Measurements from ENCODE around the gene PPP3R1. TPM values are rescaled to one million over a fixed set of nuclear protein-coding genes. Genes with fewer than 3 reads are reported as not detected.

Gene PPP3R1
- total and polyA plus RNA-seq, 9 of the 15 experiments (the other 6 are each of a cell fraction or from before 2014, with no cell fraction given) = 3.7 to 70.0 (median 24.8) TPM

DNA sequence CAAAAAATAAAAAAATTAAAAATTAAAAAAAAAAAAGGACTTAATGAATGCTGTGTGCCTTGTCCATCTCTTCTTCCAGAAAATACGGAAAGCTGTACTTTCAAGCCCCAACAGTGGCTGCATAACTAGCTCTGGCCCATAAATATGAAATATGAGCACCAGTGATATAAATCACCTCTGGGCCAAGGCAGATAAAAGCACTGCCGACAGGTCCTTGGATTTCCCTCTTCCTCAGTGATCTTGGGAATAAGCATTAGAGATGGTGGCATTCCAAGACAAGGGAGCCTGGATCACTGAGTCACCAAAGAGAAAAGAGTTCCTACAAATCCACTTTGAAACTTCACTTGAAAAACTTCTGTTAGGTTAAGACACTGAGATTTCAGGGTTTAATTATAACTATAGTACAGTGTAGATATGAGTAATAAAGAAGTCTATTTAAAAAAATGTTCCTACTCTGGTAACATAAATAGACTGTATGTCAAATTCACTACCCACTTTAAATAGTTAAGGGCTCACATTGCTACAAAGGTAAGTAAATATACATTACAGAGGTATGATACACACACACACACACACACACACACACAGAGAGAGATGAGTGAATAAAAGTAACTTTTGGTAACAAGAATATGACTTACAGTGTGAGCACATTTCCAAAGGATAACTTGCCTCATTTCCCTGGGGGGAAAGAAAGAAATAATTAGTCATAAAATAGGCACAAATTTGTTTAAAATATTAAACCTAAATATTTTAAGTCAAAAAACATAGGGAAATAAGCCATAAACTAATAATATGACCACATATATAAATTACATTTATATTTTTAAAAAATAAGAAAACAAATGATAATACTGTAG lies 35.6 kb downstream of the PPP3R1 start (continued):
- TF ChIP-seq, protein P1, sequence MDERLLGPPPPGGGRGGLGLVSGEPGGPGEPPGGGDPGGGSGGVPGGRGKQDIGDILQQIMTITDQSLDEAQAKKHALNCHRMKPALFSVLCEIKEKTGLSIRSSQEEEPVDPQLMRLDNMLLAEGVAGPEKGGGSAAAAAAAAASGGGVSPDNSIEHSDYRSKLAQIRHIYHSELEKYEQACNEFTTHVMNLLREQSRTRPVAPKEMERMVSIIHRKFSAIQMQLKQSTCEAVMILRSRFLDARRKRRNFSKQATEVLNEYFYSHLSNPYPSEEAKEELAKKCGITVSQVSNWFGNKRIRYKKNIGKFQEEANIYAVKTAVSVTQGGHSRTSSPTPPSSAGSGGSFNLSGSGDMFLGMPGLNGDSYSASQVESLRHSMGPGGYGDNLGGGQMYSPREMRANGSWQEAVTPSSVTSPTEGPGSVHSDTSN (CRISPR knock-in tag; IDR thresholded peaks at IDR 0.05; ENCODE audit: low read depth) = no peak
- TF ChIP-seq, protein P1 (tag; conservative IDR thresholded peaks at IDR 0.05; ENCODE audit: low read depth) = peak; percentile 95
- TF ChIP-seq, protein P2, sequence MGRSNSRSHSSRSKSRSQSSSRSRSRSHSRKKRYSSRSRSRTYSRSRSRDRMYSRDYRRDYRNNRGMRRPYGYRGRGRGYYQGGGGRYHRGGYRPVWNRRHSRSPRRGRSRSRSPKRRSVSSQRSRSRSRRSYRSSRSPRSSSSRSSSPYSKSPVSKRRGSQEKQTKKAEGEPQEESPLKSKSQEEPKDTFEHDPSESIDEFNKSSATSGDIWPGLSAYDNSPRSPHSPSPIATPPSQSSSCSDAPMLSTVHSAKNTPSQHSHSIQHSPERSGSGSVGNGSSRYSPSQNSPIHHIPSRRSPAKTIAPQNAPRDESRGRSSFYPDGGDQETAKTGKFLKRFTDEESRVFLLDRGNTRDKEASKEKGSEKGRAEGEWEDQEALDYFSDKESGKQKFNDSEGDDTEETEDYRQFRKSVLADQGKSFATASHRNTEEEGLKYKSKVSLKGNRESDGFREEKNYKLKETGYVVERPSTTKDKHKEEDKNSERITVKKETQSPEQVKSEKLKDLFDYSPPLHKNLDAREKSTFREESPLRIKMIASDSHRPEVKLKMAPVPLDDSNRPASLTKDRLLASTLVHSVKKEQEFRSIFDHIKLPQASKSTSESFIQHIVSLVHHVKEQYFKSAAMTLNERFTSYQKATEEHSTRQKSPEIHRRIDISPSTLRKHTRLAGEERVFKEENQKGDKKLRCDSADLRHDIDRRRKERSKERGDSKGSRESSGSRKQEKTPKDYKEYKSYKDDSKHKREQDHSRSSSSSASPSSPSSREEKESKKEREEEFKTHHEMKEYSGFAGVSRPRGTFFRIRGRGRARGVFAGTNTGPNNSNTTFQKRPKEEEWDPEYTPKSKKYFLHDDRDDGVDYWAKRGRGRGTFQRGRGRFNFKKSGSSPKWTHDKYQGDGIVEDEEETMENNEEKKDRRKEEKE (IDR thresholded peaks at IDR 0.05; ENCODE audit: borderline replicate concordance in 1 of 2, control insufficient read depth in 1 of 2, low read depth in 2 of 2, low read length in 1 of 2) = no peak
- TF ChIP-seq NUFIP1 (IDR thresholded peaks at IDR 0.05; ENCODE audit: partially characterized antibody) (no peak), OTX1 (CRISPR knock-in tag; IDR thresholded peaks at IDR 0.05) (no peak), SAFB2 (IDR thresholded peaks at IDR 0.05; ENCODE audit: borderline replicate concordance, low read depth, low read length, severe bottlenecking) (no peak), ZBTB5 (IDR thresholded peaks at IDR 0.05) (no peak), GTF2F1 (IDR thresholded peaks at IDR 0.05; ENCODE audit: low read depth, low read length) (no peak), MEF2A (IDR thresholded peaks at IDR 0.05; ENCODE audit: control insufficient read depth, low read depth, low read length) (no peak), STAT5B (CRISPR knock-in tag; IDR thresholded peaks at IDR 0.05) (no peak)
- TF ChIP-seq, protein P3, sequence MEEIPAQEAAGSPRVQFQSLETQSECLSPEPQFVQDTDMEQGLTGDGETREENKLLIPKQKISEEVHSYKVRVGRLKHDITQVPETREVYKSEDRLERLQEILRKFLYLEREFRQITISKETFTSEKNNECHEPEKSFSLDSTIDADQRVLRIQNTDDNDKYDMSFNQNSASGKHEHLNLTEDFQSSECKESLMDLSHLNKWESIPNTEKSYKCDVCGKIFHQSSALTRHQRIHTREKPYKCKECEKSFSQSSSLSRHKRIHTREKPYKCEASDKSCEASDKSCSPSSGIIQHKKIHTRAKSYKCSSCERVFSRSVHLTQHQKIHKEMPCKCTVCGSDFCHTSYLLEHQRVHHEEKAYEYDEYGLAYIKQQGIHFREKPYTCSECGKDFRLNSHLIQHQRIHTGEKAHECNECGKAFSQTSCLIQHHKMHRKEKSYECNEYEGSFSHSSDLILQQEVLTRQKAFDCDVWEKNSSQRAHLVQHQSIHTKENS (CRISPR knock-in tag; IDR thresholded peaks at IDR 0.05) = no peak
- TF ChIP-seq, protein P4, sequence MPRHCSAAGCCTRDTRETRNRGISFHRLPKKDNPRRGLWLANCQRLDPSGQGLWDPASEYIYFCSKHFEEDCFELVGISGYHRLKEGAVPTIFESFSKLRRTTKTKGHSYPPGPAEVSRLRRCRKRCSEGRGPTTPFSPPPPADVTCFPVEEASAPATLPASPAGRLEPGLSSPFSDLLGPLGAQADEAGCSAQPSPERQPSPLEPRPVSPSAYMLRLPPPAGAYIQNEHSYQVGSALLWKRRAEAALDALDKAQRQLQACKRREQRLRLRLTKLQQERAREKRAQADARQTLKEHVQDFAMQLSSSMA (CRISPR knock-in tag; IDR thresholded peaks at IDR 0.05) = no peak
- TF ChIP-seq, protein P5, sequence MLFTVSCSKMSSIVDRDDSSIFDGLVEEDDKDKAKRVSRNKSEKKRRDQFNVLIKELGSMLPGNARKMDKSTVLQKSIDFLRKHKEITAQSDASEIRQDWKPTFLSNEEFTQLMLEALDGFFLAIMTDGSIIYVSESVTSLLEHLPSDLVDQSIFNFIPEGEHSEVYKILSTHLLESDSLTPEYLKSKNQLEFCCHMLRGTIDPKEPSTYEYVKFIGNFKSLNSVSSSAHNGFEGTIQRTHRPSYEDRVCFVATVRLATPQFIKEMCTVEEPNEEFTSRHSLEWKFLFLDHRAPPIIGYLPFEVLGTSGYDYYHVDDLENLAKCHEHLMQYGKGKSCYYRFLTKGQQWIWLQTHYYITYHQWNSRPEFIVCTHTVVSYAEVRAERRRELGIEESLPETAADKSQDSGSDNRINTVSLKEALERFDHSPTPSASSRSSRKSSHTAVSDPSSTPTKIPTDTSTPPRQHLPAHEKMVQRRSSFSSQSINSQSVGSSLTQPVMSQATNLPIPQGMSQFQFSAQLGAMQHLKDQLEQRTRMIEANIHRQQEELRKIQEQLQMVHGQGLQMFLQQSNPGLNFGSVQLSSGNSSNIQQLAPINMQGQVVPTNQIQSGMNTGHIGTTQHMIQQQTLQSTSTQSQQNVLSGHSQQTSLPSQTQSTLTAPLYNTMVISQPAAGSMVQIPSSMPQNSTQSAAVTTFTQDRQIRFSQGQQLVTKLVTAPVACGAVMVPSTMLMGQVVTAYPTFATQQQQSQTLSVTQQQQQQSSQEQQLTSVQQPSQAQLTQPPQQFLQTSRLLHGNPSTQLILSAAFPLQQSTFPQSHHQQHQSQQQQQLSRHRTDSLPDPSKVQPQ (CRISPR knock-in tag; IDR thresholded peaks at IDR 0.05; ENCODE audit: borderline replicate concordance) = no peak

All from K562 (cell line).